HG02884 (cell line): ENCODE results near the gene COL11A2.

Source experiments
- ATAC-seq: cut with Tn5 transposase; IDR thresholded peaks from one replicate; pipeline ENCODE4 v1.9.1; 2021; ENCODE audit warnings: mild to moderate bottlenecking, moderate library complexity; ENCODE audit not compliant: unreplicated experiment

COL11A2 gene

DNA sequence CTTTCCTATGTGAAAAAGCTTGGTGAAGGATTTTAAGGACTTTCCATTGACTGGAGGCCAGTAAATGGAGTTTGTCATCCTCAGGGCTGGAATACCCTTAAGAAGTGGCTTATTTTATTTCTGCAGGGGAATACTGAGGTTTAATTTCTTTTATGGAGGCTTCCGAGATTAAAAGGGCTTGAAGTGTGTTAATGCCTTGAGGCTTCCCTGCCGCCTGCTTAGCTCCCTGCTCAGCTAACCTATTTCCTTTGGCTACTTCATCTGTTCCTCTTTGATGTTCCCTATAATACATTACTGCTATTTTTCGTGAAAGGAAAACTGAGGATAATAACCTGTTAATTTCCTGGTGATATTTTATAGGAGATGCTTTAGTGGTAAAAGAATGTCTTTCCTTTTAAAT is 72.3 kb downstream of the COL11A2 start:
- no peak for ATAC-seq

DNA sequence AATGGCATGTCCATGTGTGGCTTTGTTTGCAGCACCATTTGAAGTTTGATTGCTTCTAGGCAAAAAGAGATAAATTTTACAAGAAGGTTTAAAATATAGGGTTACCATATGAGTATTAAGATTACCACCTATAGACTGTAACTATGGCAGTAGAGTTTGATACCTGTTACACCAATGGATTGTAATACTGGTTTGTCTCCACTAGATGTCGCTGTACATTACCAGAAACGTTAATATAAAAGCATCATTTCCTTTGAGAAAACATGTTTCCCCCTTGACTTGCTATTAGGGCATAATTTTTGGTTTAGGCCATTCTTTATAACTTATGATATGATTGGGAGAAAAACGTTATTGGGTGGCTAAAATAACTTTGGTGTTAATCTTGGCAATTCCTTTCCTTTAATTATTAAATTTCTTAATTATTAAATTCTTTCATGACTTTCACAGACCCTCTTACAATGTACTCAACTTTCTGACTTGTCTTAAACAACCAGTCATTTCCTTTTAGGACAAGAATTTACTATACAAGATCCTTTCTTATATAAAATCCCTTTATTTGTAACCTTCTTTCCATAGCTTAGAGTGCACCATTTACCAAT is 73.6 kb downstream of the COL11A2 start:
- no peak for ATAC-seq

DNA sequence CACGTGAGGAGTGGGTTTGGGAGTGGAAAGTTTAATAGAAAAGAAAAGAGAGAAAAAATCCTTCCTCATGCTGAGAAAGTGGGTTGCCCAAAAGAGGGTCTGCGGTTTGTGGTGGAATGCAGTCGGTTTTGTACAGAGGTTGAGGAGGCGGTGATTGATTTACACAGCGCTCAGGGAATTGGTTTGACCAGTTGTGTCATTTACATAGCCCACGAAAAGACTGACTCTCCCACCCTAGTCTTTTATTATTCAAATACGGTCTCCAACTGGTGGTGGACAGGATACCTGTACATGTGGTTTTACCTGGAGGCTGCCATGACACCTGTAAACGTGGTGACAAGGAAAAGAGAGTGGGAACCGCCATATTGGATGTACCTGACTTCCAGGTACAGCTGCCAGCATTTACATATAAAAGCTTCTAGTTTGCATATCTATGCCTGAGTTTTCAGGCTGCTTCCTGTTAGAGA is 74.4 kb downstream of the COL11A2 start:
- no peak for ATAC-seq

DNA sequence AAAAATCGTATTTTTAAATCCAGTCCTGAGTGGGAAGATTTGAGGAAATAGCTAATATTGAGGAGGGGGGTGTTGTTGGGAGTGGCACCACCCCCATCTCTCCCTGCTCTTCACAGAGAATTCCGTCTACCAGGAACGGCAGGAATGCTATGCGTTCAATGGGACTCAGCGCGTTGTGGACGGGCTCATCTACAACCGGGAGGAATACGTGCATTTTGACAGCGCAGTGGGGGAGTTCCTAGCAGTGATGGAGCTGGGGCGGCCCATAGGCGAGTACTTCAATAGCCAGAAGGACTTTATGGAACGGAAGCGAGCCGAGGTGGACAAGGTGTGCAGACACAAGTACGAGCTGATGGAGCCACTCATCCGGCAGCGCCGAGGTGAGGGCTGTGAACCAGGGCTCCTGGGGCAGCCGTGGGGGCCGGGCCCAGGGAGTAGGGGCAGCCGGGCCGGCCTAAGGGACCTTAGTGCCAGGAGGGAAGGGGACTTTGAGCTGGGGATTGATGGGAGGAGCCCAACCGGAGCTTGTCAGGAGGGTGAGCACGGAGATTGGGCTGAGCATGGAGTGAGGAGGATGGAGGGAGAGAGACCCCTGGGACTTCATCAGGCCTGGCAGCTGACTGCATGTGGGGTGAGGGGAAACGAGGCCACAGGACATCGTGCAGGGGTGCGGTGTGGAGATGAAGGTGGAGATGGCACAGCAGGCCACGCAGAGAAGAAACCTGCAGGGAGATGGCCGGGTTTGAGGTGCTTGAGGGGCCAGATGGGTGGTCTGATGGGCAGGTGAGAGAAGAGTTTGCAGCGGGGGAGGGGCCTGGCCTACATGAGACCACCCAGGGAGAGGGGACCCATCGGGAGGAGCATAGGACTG is 75.2 kb downstream of the COL11A2 start:
- ATAC-seq = no peak

DNA sequence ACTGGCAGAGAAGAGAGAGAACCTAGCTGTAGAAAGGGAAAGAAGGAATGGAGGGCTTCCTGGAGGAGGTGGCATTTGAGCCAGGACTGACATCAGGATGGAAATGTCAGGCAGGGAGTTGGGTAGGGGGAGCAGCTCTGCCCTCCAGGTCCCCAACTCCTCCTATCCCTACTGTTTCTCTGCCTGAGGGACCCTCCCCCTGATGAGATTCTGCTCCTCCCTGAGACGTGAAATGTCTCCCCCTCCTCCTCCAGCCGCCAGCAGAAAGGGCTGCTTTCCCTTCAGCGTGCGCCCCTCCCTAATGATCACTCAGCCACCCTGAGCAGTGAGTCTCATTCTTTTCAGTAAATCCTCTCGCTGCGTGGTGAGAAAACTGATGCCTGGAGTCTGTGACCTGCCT is 75.8 kb downstream of the COL11A2 start:
- no peak for ATAC-seq

DNA sequence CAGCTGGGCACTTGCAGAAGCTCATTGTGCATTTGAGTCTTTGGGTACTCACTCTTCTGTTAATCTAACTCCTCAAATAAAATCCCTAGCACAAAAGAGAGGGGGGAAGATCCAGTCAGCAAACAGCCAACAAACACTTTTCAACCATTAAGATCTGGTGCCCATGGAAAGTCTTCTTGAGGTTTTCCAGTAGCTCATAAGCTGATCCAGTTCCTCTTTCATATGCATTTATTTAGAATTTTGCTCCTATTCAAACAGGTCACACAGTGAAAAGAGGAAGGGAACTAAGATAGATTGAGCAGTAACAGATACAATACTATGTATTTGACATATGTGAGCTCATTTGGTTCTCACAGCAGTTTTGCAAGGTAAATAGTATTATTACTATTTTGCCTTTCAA is 77.9 kb downstream of the COL11A2 start:
- no peak for ATAC-seq

DNA sequence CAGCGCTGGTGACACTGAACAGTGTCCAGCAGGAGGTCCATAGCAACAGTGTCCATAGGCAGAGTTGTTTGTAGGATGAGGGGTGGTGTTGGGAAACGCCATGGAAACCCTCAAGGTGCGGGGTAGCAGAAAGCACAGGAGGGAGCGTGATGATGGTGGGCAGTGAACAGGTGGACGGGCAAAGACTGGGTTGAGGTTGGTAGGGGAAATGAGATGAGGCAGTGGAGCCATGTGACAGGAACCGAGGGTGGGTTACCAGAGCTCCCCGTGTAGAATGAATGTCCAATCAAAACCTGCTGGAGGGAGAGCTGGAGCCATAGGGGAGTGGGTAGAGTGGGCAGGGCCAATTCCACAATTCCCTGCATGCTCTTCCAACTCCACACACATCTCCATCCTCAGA is 78.5 kb downstream of the COL11A2 start:
- ATAC-seq = no peak
